Activated CD8-positive, alpha-beta memory T cell treated with anti-CD3 and anti-CD28 coated beads for 1 hour (primary cell): Measurements from ENCODE around the gene MYH14.

Experiments
- DNase-seq, 2 donors: peaks; one replicate each; pipeline ENCODE4 v3.0.0-alpha.2; 2020; ENCODE audit warnings: low read depth in 1 of 2; ENCODE audit errors: extremely low read depth in 1 of 2

The MYH14 gene

GRCh38 chr19:50286443-50286842 is 83.0 kb downstream of the MYH14 start:
- no peak for DNase-seq

GRCh38 chr19:50287331-50287730 is 83.9 kb downstream of the MYH14 start:
- no peak for DNase-seq

GRCh38 chr19:50288954-50289353 is 85.5 kb downstream of the MYH14 start:
- DNase-seq: no peak

- DNase-seq: no peak
These were observed 86.6 kb downstream of the MYH14 start for GRCh38 chr19:50290011-50290410.

GRCh38 chr19:50290775-50291174 is 87.4 kb downstream of the MYH14 start:
- no peak for DNase-seq

- DNase-seq: no peak
These were observed 88.9 kb downstream of the MYH14 start for GRCh38 chr19:50292216-50292827.

- no peak for DNase-seq
These were observed 90.0 kb downstream of the MYH14 start for GRCh38 chr19:50293263-50294004.

GRCh38 chr19:50300051-50300450 is 96.6 kb downstream of the MYH14 start:
- DNase-seq: no peak

GRCh38 chr19:50300814-50301606 is 97.6 kb downstream of the MYH14 start:
- DNase-seq: no peak

- DNase-seq: no peak
These were observed 98.2 kb downstream of the MYH14 start for GRCh38 chr19:50301607-50301971.

- no peak for DNase-seq
These were observed 100.1 kb downstream of the MYH14 start for GRCh38 chr19:50303558-50303957.

GRCh38 chr19:50308991-50309390 is 105.6 kb downstream of the MYH14 start:
- no peak for DNase-seq

- no peak for DNase-seq
These were observed 106.1 kb downstream of the MYH14 start for GRCh38 chr19:50309396-50310125.

- DNase-seq: no peak
These were observed 107.5 kb downstream of the MYH14 start for GRCh38 chr19:50310759-50311465.

GRCh38 chr19:50311723-50312635 is 108.6 kb downstream of the MYH14 start:
- no peak for DNase-seq

- DNase-seq: no peak
These were observed 109.8 kb downstream of the MYH14 start for GRCh38 chr19:50312967-50313811.

- no peak for DNase-seq
These were observed 110.6 kb downstream of the MYH14 start for GRCh38 chr19:50313812-50314536.
